ENCODE data around the gene BMX. TPM values are rescaled to one million over a fixed set of nuclear protein-coding genes. Genes with fewer than 3 reads are reported as not detected.
A peak's percentile ranks its signal among the peaks of the same experiment; 100 is the strongest.

Gene BMX
- total and polyA plus RNA-seq, 9 of the 15 experiments (the other 6 are each of a cell fraction or from before 2014, with no cell fraction given): 0.45 to 4.2 (median 1.8) TPM

DNA sequence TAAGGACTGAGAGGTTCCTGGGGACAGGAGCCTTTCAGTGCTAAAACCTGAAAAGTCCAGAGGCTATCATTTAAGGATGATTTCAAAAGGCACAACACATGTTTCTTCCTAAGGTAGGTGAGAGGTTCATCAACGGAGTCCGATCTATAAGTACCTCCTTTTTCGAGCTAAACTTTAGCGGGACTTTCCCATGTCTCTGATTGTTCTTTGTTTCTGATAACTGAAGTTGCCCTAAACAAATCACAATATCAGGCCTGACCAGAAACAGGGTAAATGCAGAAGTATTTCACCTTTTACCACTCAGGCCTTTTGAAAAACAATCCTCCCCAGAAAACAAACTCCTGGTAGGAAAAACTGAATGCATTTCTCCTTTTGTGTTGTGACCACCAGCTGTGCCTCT is 25.1 kb upstream of the BMX start:
- no peak for TF ChIP-seq SMC3 (conservative IDR thresholded peaks at IDR 0.05; ENCODE audit: insufficient read depth, low read depth, low read length)
- TF ChIP-seq ZNF778 (CRISPR knock-in tag; IDR thresholded peaks at IDR 0.05): no peak
- no peak for TF ChIP-seq ZBTB8A (IDR thresholded peaks at IDR 0.05; ENCODE audit: partially characterized antibody)
- TF ChIP-seq, protein P1, sequence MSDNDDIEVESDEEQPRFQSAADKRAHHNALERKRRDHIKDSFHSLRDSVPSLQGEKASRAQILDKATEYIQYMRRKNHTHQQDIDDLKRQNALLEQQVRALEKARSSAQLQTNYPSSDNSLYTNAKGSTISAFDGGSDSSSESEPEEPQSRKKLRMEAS (CRISPR knock-in tag; IDR thresholded peaks at IDR 0.05): no peak
- no peak for TF ChIP-seq POLR3G (IDR thresholded peaks at IDR 0.05; ENCODE audit: extremely low read depth, insufficient read length, insufficient replicate concordance)
- TF ChIP-seq CSDE1 (IDR thresholded peaks at IDR 0.05): no peak
- no peak for TF ChIP-seq ZZZ3 (IDR thresholded peaks at IDR 0.05)
- TF ChIP-seq ZKSCAN3 (CRISPR knock-in tag; IDR thresholded peaks at IDR 0.05): no peak
- no peak for TF ChIP-seq MAFF (IDR thresholded peaks at IDR 0.05; ENCODE audit: low read length)
- TF ChIP-seq KLF13 (tag; IDR thresholded peaks at IDR 0.05; ENCODE audit: borderline replicate concordance, low read depth): no peak
- no peak for TF ChIP-seq TBP (optimal IDR thresholded peaks at IDR 0.05; ENCODE audit: low read depth, low read length)
- TF ChIP-seq, protein P2, sequence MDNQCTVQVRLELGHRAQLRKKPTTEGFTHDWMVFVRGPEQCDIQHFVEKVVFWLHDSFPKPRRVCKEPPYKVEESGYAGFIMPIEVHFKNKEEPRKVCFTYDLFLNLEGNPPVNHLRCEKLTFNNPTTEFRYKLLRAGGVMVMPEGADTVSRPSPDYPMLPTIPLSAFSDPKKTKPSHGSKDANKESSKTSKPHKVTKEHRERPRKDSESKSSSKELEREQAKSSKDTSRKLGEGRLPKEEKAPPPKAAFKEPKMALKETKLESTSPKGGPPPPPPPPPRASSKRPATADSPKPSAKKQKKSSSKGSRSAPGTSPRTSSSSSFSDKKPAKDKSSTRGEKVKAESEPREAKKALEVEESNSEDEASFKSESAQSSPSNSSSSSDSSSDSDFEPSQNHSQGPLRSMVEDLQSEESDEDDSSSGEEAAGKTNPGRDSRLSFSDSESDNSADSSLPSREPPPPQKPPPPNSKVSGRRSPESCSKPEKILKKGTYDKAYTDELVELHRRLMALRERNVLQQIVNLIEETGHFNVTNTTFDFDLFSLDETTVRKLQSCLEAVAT (IDR thresholded peaks at IDR 0.05): no peak
- TF ChIP-seq, protein P3, sequence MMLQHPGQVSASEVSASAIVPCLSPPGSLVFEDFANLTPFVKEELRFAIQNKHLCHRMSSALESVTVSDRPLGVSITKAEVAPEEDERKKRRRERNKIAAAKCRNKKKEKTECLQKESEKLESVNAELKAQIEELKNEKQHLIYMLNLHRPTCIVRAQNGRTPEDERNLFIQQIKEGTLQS (IDR thresholded peaks at IDR 0.05): no peak
- TF ChIP-seq, protein P3 (CRISPR knock-in tag; conservative IDR thresholded peaks at IDR 0.05): no peak
- TF ChIP-seq, protein P4, sequence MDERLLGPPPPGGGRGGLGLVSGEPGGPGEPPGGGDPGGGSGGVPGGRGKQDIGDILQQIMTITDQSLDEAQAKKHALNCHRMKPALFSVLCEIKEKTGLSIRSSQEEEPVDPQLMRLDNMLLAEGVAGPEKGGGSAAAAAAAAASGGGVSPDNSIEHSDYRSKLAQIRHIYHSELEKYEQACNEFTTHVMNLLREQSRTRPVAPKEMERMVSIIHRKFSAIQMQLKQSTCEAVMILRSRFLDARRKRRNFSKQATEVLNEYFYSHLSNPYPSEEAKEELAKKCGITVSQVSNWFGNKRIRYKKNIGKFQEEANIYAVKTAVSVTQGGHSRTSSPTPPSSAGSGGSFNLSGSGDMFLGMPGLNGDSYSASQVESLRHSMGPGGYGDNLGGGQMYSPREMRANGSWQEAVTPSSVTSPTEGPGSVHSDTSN (CRISPR knock-in tag; IDR thresholded peaks at IDR 0.05; ENCODE audit: low read depth): no peak
- TF ChIP-seq, protein P4 (tag; conservative IDR thresholded peaks at IDR 0.05; ENCODE audit: low read depth): no peak
- no peak for TF ChIP-seq BRD4 (IDR thresholded peaks at IDR 0.05)
- TF ChIP-seq CCNT2 (IDR thresholded peaks at IDR 0.05; ENCODE audit: borderline replicate concordance, extremely low read depth, insufficient read length, low read depth, low read length): no peak
- no peak for TF ChIP-seq HIVEP1 (CRISPR knock-in tag; IDR thresholded peaks at IDR 0.05)
- Histone ChIP-seq H3K79me2 (ENCODE audit: control insufficient read depth, insufficient read depth, low read length) (no peaks in the 10 kb centered on the region), H3K4me1 (replicated peaks in 1 of 2; ENCODE audit: control insufficient read depth in 2 of 2, insufficient read depth in 2 of 2, low read length in 2 of 2) (peaks cover 0 to 4% of the 10 kb centered on the region in 2 experiments; a peak in 1 of 5 replicates), H2AFZ (ENCODE audit: low read depth, low read length) (0 out of 2 replicates have a peak overlapping the region, but pooled peaks have one; percentile 12), H3K4me3 (no peak overlapping the region), H4K20me1 (replicated peaks; ENCODE audit: control insufficient read depth, insufficient read depth, low read length) (no peaks in the 10 kb centered on the region), H3K9me1 (ENCODE audit: control insufficient read depth, insufficient read depth, low read length) (no peaks in the 10 kb centered on the region), H3K27me3 (ENCODE audit: control insufficient read depth in 2 of 2, insufficient read depth in 2 of 2, low read length in 2 of 2) (no peaks in the 10 kb centered on the region), H3K27ac (ENCODE audit: extremely low read depth, low read depth, low read length) (no peak overlapping the region), H3K4me2 (ENCODE audit: insufficient read depth, low read length) (no peak overlapping the region), H3K36me3 (ENCODE audit: control insufficient read depth, insufficient read depth, low read length) (peaks cover 3% of the 10 kb centered on the region; the same call in 1 of the 3 replicates), H3K9ac (ENCODE audit: insufficient read depth in 1 of 2, low read depth in 2 of 2, low read length in 2 of 2) (no peak overlapping the region), H3K9me3 (replicated peaks; ENCODE audit: control insufficient read depth, insufficient read depth, low read depth, low read length) (no peaks in the 10 kb centered on the region)
- no peak for DNase-seq (ENCODE audit: extremely low read depth in 1 of 4, low spot score in 3 of 4)
- no peak for ATAC-seq
- intact Hi-C loops (cut with micrococcal nuclease) (no loop called here), in situ Hi-C loops (cut with MboI) (loop anchor here (10.0 kb wide), 1 partner anchor 189 kb away; the partner anchor contains the start of gene CLTRN)
- ChIA-PET POLR2A (no interaction called here), CTCF (ENCODE audit: low intra/inter-chr PET ratio) (no interaction called here)
- BruUV-seq (replicated peaks): no TSS peak
- WGBS (ENCODE audit: insufficient coverage, low coverage, missing lambda C conversion rate): 26% methylated on average over 4 of the region's 4 CpGs
- no peak for FAIRE-seq
